GM19463 (cell line): Measurements from ENCODE around the gene THAP4.
"Not testable (repeated sequence)": the region's sequence is repeated elsewhere in the genome, so short reads cannot be mapped to it uniquely, and the experiment has no call there.

Source experiments
- ATAC-seq: cut with Tn5 transposase; IDR thresholded peaks from one replicate; pipeline ENCODE4 v1.9.1; 2021; ENCODE audit warnings: mild to moderate bottlenecking, moderate library complexity; ENCODE audit not compliant: unreplicated experiment

The THAP4 gene

GRCh38 chr2:241666627-241667400 is 29.9 kb upstream of the THAP4 start:
- no peak for ATAC-seq

GRCh38 chr2:241665731-241666440 is 28.9 kb upstream of the THAP4 start:
- ATAC-seq: no peak

- not testable (repeated sequence) for ATAC-seq
Observed at GRCh38 chr2:241662731-241663130, 25.8 kb upstream of the THAP4 start.

DNA sequence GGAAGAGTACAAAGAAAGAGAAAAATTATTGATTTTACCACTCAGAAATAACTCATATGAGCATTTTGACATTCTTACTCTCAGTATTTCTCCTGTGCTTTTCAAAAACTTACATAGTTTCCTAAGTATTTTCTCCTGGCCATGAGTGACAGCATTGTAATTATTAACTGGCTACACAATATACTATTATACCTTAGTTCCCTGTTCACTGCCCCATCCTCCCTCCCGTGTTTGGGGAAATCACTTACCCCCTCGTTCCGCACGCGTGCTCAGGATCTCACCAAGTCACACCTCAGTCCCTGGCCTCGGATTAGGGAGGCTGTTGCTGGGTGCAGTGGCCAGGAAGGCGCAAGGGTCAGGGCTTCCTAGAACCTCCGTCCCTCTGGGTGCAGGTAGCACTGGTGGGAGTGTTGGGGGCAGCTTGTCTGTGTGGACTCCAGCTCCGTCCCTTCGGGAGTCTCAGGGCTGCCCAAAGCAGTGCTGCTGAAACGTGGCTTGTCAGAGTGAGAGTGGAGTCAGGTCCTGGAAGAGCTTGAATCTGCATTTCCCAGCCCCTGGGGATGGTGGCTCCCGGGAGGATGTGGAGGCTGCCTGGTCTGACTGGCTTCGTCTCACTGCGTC is 23.7 kb upstream of the THAP4 start:
- ATAC-seq: no peak

- ATAC-seq: no peak
Observed at GRCh38 chr2:241659150-241659739, 22.3 kb upstream of the THAP4 start.

DNA sequence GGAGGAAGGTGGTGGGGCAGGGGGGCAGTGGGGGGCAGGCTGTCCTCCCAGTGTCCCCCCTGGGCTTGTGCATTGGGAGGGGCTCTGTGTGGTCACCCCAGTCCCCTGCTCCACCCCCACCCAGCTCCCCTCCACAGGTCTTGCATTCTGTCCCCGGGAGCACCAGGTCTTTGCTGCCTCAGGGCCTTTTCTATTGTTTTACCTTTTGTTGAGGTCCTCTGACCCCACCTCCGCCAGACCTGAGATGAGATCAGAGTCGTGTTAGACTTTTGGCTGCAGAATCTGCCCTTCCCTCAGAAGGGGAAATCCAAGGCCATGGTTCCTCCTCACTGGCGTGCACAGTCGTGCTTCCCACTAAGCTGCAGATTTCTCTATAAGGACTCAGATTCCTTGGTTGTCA is 21.3 kb upstream of the THAP4 start:
- ATAC-seq: no peak

- ATAC-seq: no peak
Observed at GRCh38 chr2:241657786-241658254, 20.9 kb upstream of the THAP4 start.

GRCh38 chr2:241656190-241656741 is 19.3 kb upstream of the THAP4 start:
- ATAC-seq: no peak

DNA sequence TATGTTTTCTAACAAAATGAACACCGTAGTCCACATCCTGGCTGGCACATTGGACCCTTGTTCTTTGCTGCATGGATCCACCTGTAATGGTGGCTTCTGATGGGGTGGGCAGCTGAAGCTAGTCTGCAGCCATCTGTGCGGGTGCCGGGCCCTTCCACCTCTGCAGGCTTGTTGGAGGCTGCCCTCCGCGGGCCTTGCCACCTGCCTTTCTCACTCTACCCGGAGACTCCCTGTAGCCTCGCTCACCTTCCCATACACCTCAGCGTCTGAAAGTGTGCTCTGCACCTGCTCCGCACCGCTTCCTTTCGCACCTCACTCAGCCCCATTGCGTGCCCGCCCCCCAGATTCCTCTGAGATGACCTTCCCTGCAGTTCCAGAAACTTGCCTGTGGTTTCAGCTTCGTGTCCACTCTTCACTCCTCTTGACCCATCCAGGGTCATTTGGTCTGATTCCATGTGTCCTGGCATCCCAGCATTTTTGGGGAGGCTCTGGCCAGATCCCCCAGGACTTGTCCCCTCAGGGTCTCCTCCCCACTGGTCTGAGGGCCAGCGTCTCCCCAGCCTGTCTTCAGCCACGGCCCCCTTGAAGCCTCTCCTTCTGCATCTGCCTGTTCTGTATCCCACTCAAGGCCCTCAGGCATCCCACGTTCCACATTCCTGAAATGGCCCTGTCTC is 18.7 kb upstream of the THAP4 start:
- ATAC-seq: no peak

DNA sequence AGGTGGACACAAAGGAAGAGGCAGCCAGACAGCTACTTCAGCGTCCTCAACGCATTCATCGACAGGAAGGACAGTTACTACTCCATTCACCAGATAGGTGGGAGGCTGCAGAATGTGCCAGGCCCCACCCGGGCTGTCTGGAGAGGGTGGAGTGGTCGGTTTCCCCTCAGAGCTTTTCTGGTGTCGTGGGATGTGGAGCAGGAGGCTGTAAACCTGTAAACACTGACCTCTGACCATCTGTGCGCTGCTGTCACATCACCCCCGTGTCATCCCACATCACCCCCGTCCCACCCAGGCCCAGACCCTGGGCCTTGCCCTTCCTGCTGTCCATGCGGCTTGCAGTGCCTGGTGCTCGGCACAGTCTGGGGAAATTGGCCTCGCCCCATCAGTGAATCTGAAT is 17.6 kb upstream of the THAP4 start:
- no peak for ATAC-seq

DNA sequence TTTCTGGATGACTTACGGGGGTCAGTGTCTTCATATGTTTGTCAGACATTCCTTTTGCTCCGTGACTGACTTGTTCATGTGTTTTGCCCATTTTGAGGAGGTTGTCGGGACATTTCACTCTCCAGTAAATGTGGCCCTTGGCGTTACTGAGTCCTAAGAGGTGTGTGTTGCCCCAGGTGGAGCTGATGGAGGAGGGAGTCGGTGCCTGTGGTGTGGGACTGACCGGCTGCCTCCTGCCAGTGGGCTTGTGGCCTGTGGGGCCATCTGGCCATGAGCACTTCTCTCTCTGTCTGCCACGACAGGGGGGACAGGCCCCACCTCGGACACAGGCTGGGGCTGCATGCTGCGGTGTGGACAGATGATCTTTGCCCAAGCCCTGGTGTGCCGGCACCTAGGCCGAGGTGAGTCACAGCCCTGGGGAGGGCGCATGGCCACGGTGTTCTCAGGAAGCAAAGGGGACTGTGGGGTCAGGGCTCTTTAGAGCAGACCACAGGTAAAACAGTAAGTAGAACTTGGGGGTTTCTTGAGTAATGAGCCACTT is 16.3 kb upstream of the THAP4 start:
- no peak for ATAC-seq

DNA sequence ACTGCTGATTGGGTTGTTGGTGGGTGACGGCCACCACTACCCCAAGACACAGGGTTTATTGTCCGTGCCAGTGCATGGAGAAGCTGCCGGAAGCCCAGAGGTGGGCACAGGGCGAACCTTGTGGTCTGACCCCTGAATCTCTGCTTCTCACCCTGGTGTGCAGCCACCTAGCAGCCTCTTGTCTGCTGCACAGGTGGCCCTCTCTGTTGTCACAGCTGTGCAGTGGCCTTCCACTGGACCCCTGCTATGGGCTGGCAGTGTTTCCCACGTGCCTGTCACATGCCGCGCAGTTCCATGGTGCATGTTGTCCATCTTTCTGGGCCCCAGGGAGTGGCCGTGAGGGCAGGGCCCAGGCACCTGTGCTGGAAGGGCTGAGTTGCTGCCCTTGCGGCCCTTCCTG is 15.8 kb upstream of the THAP4 start:
- ATAC-seq: no peak

DNA sequence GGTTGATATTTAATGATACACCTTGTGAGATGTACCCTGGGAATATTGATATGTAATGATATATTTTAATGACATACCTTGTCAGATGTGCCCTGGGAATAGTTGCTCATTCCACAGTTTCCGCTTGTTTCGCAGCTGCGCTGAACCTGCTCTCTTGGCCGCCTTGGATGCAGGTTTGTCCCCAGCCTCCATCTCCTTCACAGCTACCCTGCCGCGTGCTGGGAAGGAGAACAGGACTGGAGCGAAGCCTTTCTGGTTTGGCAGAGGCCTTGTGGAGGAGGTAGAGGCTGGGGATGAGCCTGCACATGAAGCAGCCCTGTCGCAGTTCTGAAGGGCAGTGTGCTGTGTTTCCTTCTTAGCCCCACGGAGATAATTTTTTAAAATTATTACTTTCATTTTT is 15.2 kb upstream of the THAP4 start:
- no peak for ATAC-seq

GRCh38 chr2:241649927-241650326 is 13.0 kb upstream of the THAP4 start:
- ATAC-seq: no peak

GRCh38 chr2:241649404-241649803 is 12.4 kb upstream of the THAP4 start:
- ATAC-seq: no peak

DNA sequence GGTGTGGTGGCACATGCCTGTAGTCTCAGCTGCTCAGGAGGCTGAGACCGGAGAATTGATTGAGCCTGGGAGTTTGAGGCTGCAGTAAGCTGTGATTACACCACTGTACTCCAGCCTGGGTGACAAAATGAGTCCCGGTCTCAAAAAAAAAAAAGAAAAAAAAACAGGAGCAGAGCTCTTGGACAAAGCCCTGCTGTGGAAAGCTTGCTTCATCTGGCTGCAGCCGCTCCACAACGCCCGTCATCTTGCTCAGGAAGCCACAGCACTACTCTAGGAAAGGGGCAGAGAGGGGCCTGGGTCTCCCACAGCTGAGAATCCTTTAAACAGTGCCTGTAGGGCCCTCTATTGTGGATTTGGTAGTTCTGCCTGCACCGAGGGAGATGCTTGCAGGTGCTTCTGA is 11.5 kb upstream of the THAP4 start:
- no peak for ATAC-seq

DNA sequence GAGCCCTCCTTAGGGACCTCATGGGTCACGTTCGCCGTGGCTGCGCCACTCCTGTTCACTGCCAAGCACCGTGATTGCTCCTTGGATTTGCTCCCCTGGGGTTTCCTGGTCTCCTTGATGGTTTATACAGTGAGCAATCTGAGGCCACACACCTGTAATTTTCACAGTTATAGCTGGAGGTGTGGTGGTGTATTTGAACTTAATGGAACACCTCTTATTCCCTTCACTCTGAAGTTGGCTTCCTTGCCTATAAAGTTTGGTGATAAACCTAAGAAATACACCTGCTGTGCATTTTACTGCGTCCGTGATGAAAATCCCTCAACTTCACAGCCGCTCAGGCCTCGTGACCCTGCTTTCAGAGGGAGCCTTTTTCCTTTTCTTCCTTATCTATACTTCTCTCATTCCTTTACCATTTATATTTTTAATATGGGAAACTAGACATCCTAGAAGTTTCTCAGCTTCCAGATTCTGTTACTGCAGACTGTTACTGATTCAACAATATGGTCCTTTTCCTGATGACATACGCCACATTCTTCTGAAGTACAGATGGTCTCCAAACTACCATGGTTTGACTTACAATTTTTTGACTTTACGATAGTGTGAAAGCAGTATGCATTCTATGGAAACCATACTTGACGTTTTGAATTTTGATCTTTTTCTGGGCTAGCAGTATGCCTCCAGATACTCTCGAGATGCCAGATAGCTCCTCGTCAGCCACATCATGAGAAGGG is 9.1 kb upstream of the THAP4 start:
- no peak for ATAC-seq

DNA sequence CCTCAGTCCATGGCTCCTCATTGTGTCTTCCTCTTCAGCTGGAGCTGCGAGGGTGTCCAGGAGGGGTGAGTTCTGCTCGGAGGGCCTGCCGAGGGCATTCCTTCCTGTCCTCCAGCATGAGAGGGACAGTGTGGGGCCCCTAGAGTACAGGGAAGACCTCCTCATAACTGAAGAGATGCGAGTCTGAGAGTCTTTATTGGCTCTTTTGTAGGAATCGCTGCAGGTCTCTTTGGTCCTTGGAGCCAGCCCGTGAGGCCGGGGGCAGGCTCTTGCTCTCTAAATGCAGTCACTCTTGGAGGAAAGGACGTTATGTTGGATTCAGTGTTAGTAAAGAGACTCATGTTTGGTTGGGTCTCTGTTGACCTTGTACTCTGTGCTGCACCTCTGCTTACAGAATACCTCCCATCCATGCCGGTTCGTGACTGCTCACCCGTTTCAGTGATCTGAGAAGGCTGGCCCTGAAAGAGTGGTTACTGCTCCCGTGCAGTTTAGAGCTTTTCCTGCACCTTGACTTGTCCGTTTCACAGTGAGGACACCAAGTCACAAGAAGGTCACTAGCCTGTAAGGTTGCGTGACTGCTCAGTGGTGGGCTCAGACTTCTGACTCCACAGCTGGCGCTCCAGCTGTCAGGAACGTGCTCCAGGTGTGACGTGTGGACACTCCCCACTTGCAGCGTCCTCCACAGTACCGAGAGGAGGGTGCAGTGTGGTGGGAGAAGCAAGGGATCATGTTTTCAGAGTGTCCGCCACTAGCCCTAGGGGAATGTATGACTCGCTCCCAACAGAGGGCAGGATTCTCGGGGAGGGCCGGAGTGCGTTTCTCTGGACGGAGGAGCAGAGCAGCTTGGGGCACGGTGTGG is 8.3 kb upstream of the THAP4 start:
- ATAC-seq: no peak

- ATAC-seq: no peak
Observed at GRCh38 chr2:241641631-241642030, 4.7 kb upstream of the THAP4 start.
